HEK293 (cell line): ENCODE data around the gene EPO.
A peak's percentile ranks its signal among the peaks of the same experiment; 100 is the strongest.

Source experiments
- HOXC10 ChIP-seq: sonication (generic); formaldehyde crosslinking; IDR thresholded peaks from 2 replicates; pipeline ENCODE4 v1.8.1; 2023; ENCODE audit warnings: mild to moderate bottlenecking, missing genetic modification reagents
- KLF8 ChIP-seq: fragments of 450-650 bp; formaldehyde crosslinking; IDR thresholded peaks from 2 replicates; pipeline ENCODE4 v1.5.1; 2016; ENCODE audit warnings: missing biosample characterization, missing genetic modification characterization
- PRDM1 ChIP-seq: fragments of 450-650 bp; formaldehyde crosslinking; IDR thresholded peaks from 2 replicates; pipeline ENCODE4; 2016; ENCODE audit warnings: missing biosample characterization, missing genetic modification characterization
- PRDM10 ChIP-seq: fragments of 450-650 bp; formaldehyde crosslinking; IDR thresholded peaks from 2 replicates; pipeline ENCODE4 v1.5.1; 2016; ENCODE audit warnings: missing biosample characterization, missing genetic modification characterization
- PRDM6 ChIP-seq: fragments of 450-650 bp; formaldehyde crosslinking; IDR thresholded peaks from 2 replicates; pipeline ENCODE4 v1.5.1; 2017; ENCODE audit warnings: missing biosample characterization, missing genetic modification characterization
- REPIN1 ChIP-seq: fragments of 450-650 bp; formaldehyde crosslinking; IDR thresholded peaks from 2 replicates; pipeline ENCODE4 v1.5.1; 2017; ENCODE audit warnings: missing biosample characterization, missing genetic modification characterization, low read depth
- TCF7L2 ChIP-seq: IDR thresholded peaks from 2 replicates; pipeline ENCODE4 v1.6.1; 2011; ENCODE audit warnings: low read depth, mild to moderate bottlenecking, inconsistent platforms, low read length, moderate library complexity, borderline replicate concordance
- ZBTB1 ChIP-seq: fragments of 450-650 bp; formaldehyde crosslinking; IDR thresholded peaks from 2 replicates; pipeline ENCODE4 v1.5.1; 2016; ENCODE audit warnings: missing biosample characterization, missing genetic modification characterization
- ZBTB17 ChIP-seq: fragments of 450-650 bp; formaldehyde crosslinking; IDR thresholded peaks from 2 replicates; pipeline ENCODE4 v1.5.1; 2016; ENCODE audit warnings: missing biosample characterization, missing genetic modification characterization
- ZFP3 ChIP-seq: fragments of 450-650 bp; formaldehyde crosslinking; IDR thresholded peaks from 2 replicates; pipeline ENCODE4 v1.5.1; 2016; ENCODE audit warnings: low read depth, missing biosample characterization, missing genetic modification characterization
- ZNF114 ChIP-seq: fragments of 450-650 bp; formaldehyde crosslinking; IDR thresholded peaks from 2 replicates; pipeline ENCODE4 v1.5.0; 2017; ENCODE audit warnings: missing biosample characterization, missing genetic modification characterization
- ZNF132 ChIP-seq: fragments of 450-650 bp; formaldehyde crosslinking; IDR thresholded peaks from 2 replicates; pipeline ENCODE4 v1.5.1; 2017; ENCODE audit warnings: missing biosample characterization, missing genetic modification characterization, borderline replicate concordance
- ZNF138 ChIP-seq: fragments of 450-650 bp; formaldehyde crosslinking; IDR thresholded peaks from 2 replicates; pipeline ENCODE4 v1.5.1; 2016; ENCODE audit warnings: missing biosample characterization, missing genetic modification characterization, borderline replicate concordance
- ZNF140 ChIP-seq: fragments of 450-650 bp; formaldehyde crosslinking; IDR thresholded peaks from 2 replicates; pipeline ENCODE4 v1.5.1; 2016; ENCODE audit warnings: missing biosample characterization, missing genetic modification characterization
- ZNF202 ChIP-seq: fragments of 450-650 bp; formaldehyde crosslinking; IDR thresholded peaks from 2 replicates; pipeline ENCODE4 v1.5.1; 2016; ENCODE audit warnings: missing biosample characterization, missing genetic modification characterization, borderline replicate concordance
- ZNF24 ChIP-seq: fragments of 450-650 bp; formaldehyde crosslinking; IDR thresholded peaks from 2 replicates; pipeline ENCODE4 v1.5.1; 2016; ENCODE audit warnings: missing biosample characterization, missing genetic modification characterization
- ZNF266 ChIP-seq: fragments of 450-650 bp; formaldehyde crosslinking; IDR thresholded peaks from 2 replicates; pipeline ENCODE4 v1.5.1; 2016; ENCODE audit warnings: missing biosample characterization, missing genetic modification characterization, low read depth
- ZNF280D ChIP-seq: fragments of 450-650 bp; formaldehyde crosslinking; IDR thresholded peaks from 2 replicates; pipeline ENCODE4 v1.5.1; 2016; ENCODE audit warnings: missing biosample characterization, missing genetic modification characterization
- ZNF302 ChIP-seq: fragments of 450-650 bp; formaldehyde crosslinking; IDR thresholded peaks from 2 replicates; pipeline ENCODE4 v1.5.1; 2016; ENCODE audit warnings: missing biosample characterization, missing genetic modification characterization, low read depth
- ZNF324 ChIP-seq: fragments of 450-650 bp; formaldehyde crosslinking; IDR thresholded peaks from 2 replicates; pipeline ENCODE4 v1.5.1; 2016; ENCODE audit warnings: missing biosample characterization, missing genetic modification characterization
- ZNF366 ChIP-seq: fragments of 450-650 bp; formaldehyde crosslinking; conservative IDR thresholded peaks from 2 replicates; pipeline ENCODE4 v1.5.1; 2016; ENCODE audit warnings: missing biosample characterization, missing genetic modification characterization
- ZNF404 ChIP-seq: fragments of 450-650 bp; formaldehyde crosslinking; IDR thresholded peaks from 2 replicates; pipeline ENCODE4 v1.5.1; 2017; ENCODE audit warnings: missing biosample characterization, missing genetic modification characterization
- ZNF48 ChIP-seq: fragments of 450-650 bp; formaldehyde crosslinking; IDR thresholded peaks from 2 replicates; pipeline ENCODE4 v1.5.1; 2016; ENCODE audit warnings: missing biosample characterization, missing genetic modification characterization
- ZNF510 ChIP-seq: fragments of 450-650 bp; formaldehyde crosslinking; IDR thresholded peaks from 2 replicates; pipeline ENCODE4 v1.5.1; 2018; ENCODE audit warnings: mild to moderate bottlenecking, missing genetic modification characterization, missing biosample characterization; ENCODE audit not compliant: insufficient replicate concordance
- ZNF514 ChIP-seq: fragments of 450-650 bp; formaldehyde crosslinking; IDR thresholded peaks from 2 replicates; pipeline ENCODE4 v1.5.1; 2016; ENCODE audit warnings: missing biosample characterization, missing genetic modification characterization
- ZNF544 ChIP-seq: fragments of 450-650 bp; formaldehyde crosslinking; IDR thresholded peaks from 2 replicates; pipeline ENCODE4 v1.5.0; 2017; ENCODE audit warnings: missing biosample characterization, missing genetic modification characterization
- ZNF549 ChIP-seq: fragments of 450-650 bp; IDR thresholded peaks from 2 replicates; pipeline ENCODE4 v1.5.1; 2018; ENCODE audit warnings: missing biosample characterization, missing genetic modification characterization, mild to moderate bottlenecking, inconsistent platforms, moderate library complexity
- ZNF558 ChIP-seq: fragments of 450-650 bp; formaldehyde crosslinking; IDR thresholded peaks from 2 replicates; pipeline ENCODE4 v1.5.1; 2016; ENCODE audit warnings: missing biosample characterization, missing genetic modification characterization
- ZNF623 ChIP-seq: fragments of 450-650 bp; formaldehyde crosslinking; IDR thresholded peaks from 2 replicates; pipeline ENCODE4 v1.5.1; 2016; ENCODE audit warnings: missing biosample characterization, missing genetic modification characterization
- ZNF658 ChIP-seq: fragments of 450-650 bp; formaldehyde crosslinking; IDR thresholded peaks from 2 replicates; pipeline ENCODE4; 2016; ENCODE audit warnings: missing biosample characterization, missing genetic modification characterization
- ZNF768 ChIP-seq: fragments of 450-650 bp; formaldehyde crosslinking; IDR thresholded peaks from 2 replicates; pipeline ENCODE4 v1.5.1; 2018; ENCODE audit warnings: missing biosample characterization, mild to moderate bottlenecking, missing genetic modification characterization
- ZNF776 ChIP-seq: fragments of 450-650 bp; formaldehyde crosslinking; IDR thresholded peaks from 2 replicates; pipeline ENCODE4 v1.5.0; 2017; ENCODE audit warnings: missing biosample characterization, missing genetic modification characterization, borderline replicate concordance
- ZNF777 ChIP-seq: fragments of 450-650 bp; formaldehyde crosslinking; IDR thresholded peaks from 2 replicates; pipeline ENCODE4 v1.5.1; 2017; ENCODE audit warnings: missing biosample characterization, missing genetic modification characterization, borderline replicate concordance
- ZNF785 ChIP-seq: fragments of 450-650 bp; formaldehyde crosslinking; IDR thresholded peaks from 2 replicates; pipeline ENCODE4 v1.5.1; 2016; ENCODE audit warnings: missing biosample characterization, missing genetic modification characterization
- ZNF792 ChIP-seq: fragments of 450-650 bp; formaldehyde crosslinking; IDR thresholded peaks from 2 replicates; pipeline ENCODE4 v1.5.1; 2016; ENCODE audit warnings: missing biosample characterization, missing genetic modification characterization
- ZNF843 ChIP-seq: fragments of 450-650 bp; formaldehyde crosslinking; IDR thresholded peaks from 2 replicates; pipeline ENCODE4 v1.5.1; 2016; ENCODE audit warnings: missing biosample characterization, missing genetic modification characterization

Gene EPO

GRCh38 chr7:100705320-100705752 is 14.9 kb upstream of the EPO start (continued):
- TF ChIP-seq KLF8 (peak; percentile 60), ZNF48 (tag by site-specific recombination) (no peak), ZBTB17 (tag by site-specific recombination) (peak; percentile 62), ZNF404 (tag by site-specific recombination) (no peak), ZNF843 (tag by site-specific recombination) (no peak; the same call in 1 of the 2 replicates), ZNF623 (tag by site-specific recombination) (no peak), PRDM1 (no peak), ZNF792 (0 out of 2 replicates have a peak, but pooled peaks have one; percentile 62), PRDM6 (tag by site-specific recombination) (no peak), ZNF324 (tag by site-specific recombination) (peak; percentile 69; the same call in 1 of the 2 replicates), ZNF549 (no peak), ZNF24 (tag by site-specific recombination) (no peak), PRDM10 (peak; percentile 97), ZNF114 (tag by site-specific recombination) (no peak), REPIN1 (peak; percentile 96), ZNF514 (tag by site-specific recombination) (no peak), ZNF280D (no peak), ZBTB1 (tag by site-specific recombination) (0 out of 2 replicates have a peak, but pooled peaks have one; percentile 17), ZNF777 (no peak), ZNF138 (tag by site-specific recombination) (no peak), ZNF266 (tag by site-specific recombination) (no peak), ZNF366 (tag by site-specific recombination) (no peak; the same call in 1 of the 2 replicates), ZNF768 (no peak), ZNF658 (tag by site-specific recombination) (no peak), ZNF510 (no peak), TCF7L2 (no peak), ZNF140 (no peak), ZNF776 (tag by site-specific recombination) (no peak), ZNF302 (tag by site-specific recombination) (no peak), ZNF132 (tag by site-specific recombination) (no peak), ZNF558 (tag by site-specific recombination) (no peak), HOXC10 (CRISPR knock-in tag) (no peak), ZNF202 (tag by site-specific recombination) (no peak), ZNF544 (tag by site-specific recombination) (no peak), ZFP3 (tag by site-specific recombination) (no peak), ZNF785 (tag by site-specific recombination) (0 out of 2 replicates have a peak, but pooled peaks have one; percentile 67)
